HepG2 (cell line): ENCODE measurements around the gene NKX1-1. TPM values are rescaled to one million over a fixed set of nuclear protein-coding genes. Genes with fewer than 3 reads are reported as not detected.

ENCODE experiments used
- ATAC-seq: fragments of 200-7000 bp; cut with Tn5 transposase; 3 replicates; pipeline ENCODE4 v1.9.1; 2020; ENCODE audit warnings: mild to moderate bottlenecking, moderate library complexity
- BruUV-seq: library from RNA; stranded (reverse); fragments of 400-500 nt; replicated peaks from 2 replicates; lab custom pipeline; 2021; lab: Mats Ljungman, UMichigan
- CTCF ChIA-PET: fragments of 300-600 bp; formaldehyde crosslinking; extraction: SDS; loops from one replicate; lab custom pipeline; 2021; ENCODE audit warnings: low total read pairs, inconsistent platforms, low intra/inter-chr PET ratio; lab: Yijun Ruan, JAX
- POLR2A ChIA-PET: fragments of 350-600 bp; sonication (Branson Sonifier 250); formaldehyde crosslinking; loops from one replicate; lab custom pipeline; 2020; ENCODE audit warnings: antibody characterized with exemption, inconsistent platforms; lab: Yijun Ruan, JAX
- DNase-seq: peaks from one replicate; pipeline ENCODE4 v3.0.0-alpha.2; 2015; ENCODE audit warnings: low spot score
- FAIRE-seq: peaks from 3 replicates; lab custom pipeline; 2011; peaks lifted over from hg19 to GRCh38; lab: Jason Lieb, UNC
- H2AFZ ChIP-seq: one replicate; pipeline ENCODE4 v1.6.1; 2011; ENCODE audit warnings: low read length, inconsistent platforms
- H3K27ac ChIP-seq: fragments of 300-600 bp; 3 replicates; pipeline ENCODE4 v1.8.0; 2011; ENCODE audit warnings: mixed run types, mild to moderate bottlenecking, mixed read lengths, low read length, inconsistent platforms; ENCODE audit not compliant: insufficient read depth; ENCODE audit errors: extremely low read length
- H3K27me3 ChIP-seq, 2 experiments: fragments of 200-600 bp in 1 of 2; 2 replicates in 1 of 2; 3 replicates in 1 of 2; pipeline versions ENCODE4 v1.6.0 to v1.8.0; 2011; ENCODE audit warnings: low read length in 2 of 2, mild to moderate bottlenecking in 2 of 2, moderate library complexity in 2 of 2, inconsistent platforms in 1 of 2; ENCODE audit not compliant: insufficient read depth in 2 of 2, control insufficient read depth in 1 of 2
- H3K36me3 ChIP-seq, 2 experiments: fragments of 200-600 bp in 1 of 2; replicated peaks in 1 of 2; 2 replicates in 1 of 2; 3 replicates in 1 of 2; pipeline versions ENCODE4 v1.5.1 to v1.8.0; 2011; ENCODE audit warnings: low read length in 2 of 2, inconsistent platforms in 1 of 2; ENCODE audit not compliant: insufficient read depth in 2 of 2, control insufficient read depth in 1 of 2
- H3K4me1 ChIP-seq: 2 replicates; pipeline ENCODE4 v1.5.1; 2012; ENCODE audit warnings: low read length, inconsistent platforms; ENCODE audit not compliant: insufficient read depth
- H3K4me2 ChIP-seq: 2 replicates; pipeline ENCODE4 v1.6.0; 2011; ENCODE audit warnings: low read depth, low read length, inconsistent platforms
- H3K4me3 ChIP-seq, 3 experiments: fragments of 200-600 bp in 1 of 3; sonication (generic), shearing (Covaris generic) in 1 of 3; replicated peaks in 1 of 3; 2 replicates each; pipeline ENCODE4 v1.5.1; 2011 to 2016; ENCODE audit warnings: low read length in 3 of 3, inconsistent platforms in 2 of 3, low read depth in 2 of 3, mild to moderate bottlenecking in 2 of 3, control low read depth in 1 of 3, mixed read lengths in 1 of 3; ENCODE audit not compliant: insufficient read depth in 1 of 3
- H3K79me2 ChIP-seq: one replicate; pipeline ENCODE4 v1.6.1; 2011; ENCODE audit warnings: low read length, inconsistent platforms; ENCODE audit not compliant: insufficient read depth
- H3K9ac ChIP-seq: 2 replicates; pipeline ENCODE4 v1.6.0; 2011; ENCODE audit warnings: mild to moderate bottlenecking, low read depth, low read length, inconsistent platforms; ENCODE audit not compliant: insufficient read depth
- H3K9me3 ChIP-seq: 2 replicates; pipeline ENCODE4 v1.5.1; 2012; ENCODE audit warnings: mild to moderate bottlenecking, low read length
- H4K20me1 ChIP-seq: 2 replicates; pipeline ENCODE4 v1.6.0; 2011; ENCODE audit warnings: inconsistent platforms, mild to moderate bottlenecking, low read length, moderate library complexity; ENCODE audit not compliant: insufficient read depth
- AGO2 ChIP-seq: fragments of 200-400 bp; formaldehyde crosslinking; optimal IDR thresholded peaks from 2 replicates; pipeline ENCODE3; 2017; ENCODE audit warnings: mild to moderate bottlenecking, low read depth, low read length, moderate library complexity
- ATF7-NPFF ChIP-seq: sonication (generic); formaldehyde crosslinking; IDR thresholded peaks from 2 replicates; pipeline ENCODE4 v1.8.1; 2023; ENCODE audit warnings: mild to moderate bottlenecking, low read depth, missing genetic modification reagents, moderate library complexity
- CAMTA2 ChIP-seq: sonication (generic); formaldehyde crosslinking; IDR thresholded peaks from 2 replicates; pipeline ENCODE4 v1.4.0; 2020; ENCODE audit warnings: mild to moderate bottlenecking, missing genetic modification reagents, borderline replicate concordance
- DNMT3B ChIP-seq: conservative IDR thresholded peaks from 2 replicates; pipeline ENCODE4 v1.6.1; 2016; ENCODE audit warnings: missing biosample characterization, control low read depth
- HNF1A ChIP-seq, 2 experiments: sonication (generic) in 1 of 2; formaldehyde crosslinking in 1 of 2; IDR thresholded peaks; 2 replicates each; pipeline versions ENCODE4 v1.4.0 to v1.6.1; 2016 to 2020; ENCODE audit warnings: borderline replicate concordance in 1 of 2, low read depth in 1 of 2, mild to moderate bottlenecking in 1 of 2, missing genetic modification reagents in 1 of 2
- IKZF1 ChIP-seq: fragments of 450-650 bp; IDR thresholded peaks from 2 replicates; pipeline ENCODE4 v1.7.1; 2016
- MAFK ChIP-seq, 2 experiments: IDR thresholded peaks in 1 of 2; conservative IDR thresholded peaks in 1 of 2; 2 replicates each; pipeline ENCODE4 v1.6.1; 2011; ENCODE audit warnings: improper control_type of control experiment in 2 of 2, low read length in 2 of 2
- PHB2 ChIP-seq: fragments of 450-650 bp; IDR thresholded peaks from 2 replicates; pipeline ENCODE4 v1.6.1; 2018; ENCODE audit not compliant: partially characterized antibody
- ZBTB7B ChIP-seq: sonication (generic); formaldehyde crosslinking; IDR thresholded peaks from 2 replicates; pipeline ENCODE4 v1.4.0; 2020; ENCODE audit warnings: missing genetic modification reagents
- ZIK1 ChIP-seq: sonication (generic); formaldehyde crosslinking; IDR thresholded peaks from 2 replicates; pipeline ENCODE4 v1.5.0; 2020; ENCODE audit warnings: mild to moderate bottlenecking, low read depth, missing genetic modification reagents, borderline replicate concordance
- ZNF10 ChIP-seq: sonication (generic); formaldehyde crosslinking; IDR thresholded peaks from 2 replicates; pipeline ENCODE4 v1.4.0; 2020; ENCODE audit warnings: mild to moderate bottlenecking, low read depth, missing genetic modification reagents, borderline replicate concordance
- ZNF274 ChIP-seq: sonication (generic); formaldehyde crosslinking; IDR thresholded peaks from 2 replicates; pipeline ENCODE4 v1.5.1; 2020; ENCODE audit warnings: mild to moderate bottlenecking, missing genetic modification reagents
- ZNF382 ChIP-seq: sonication (generic); formaldehyde crosslinking; IDR thresholded peaks from 2 replicates; pipeline ENCODE4 v1.5.0; 2020; ENCODE audit warnings: missing genetic modification reagents, mild to moderate bottlenecking, borderline replicate concordance
- ZNF563 ChIP-seq: sonication (generic); formaldehyde crosslinking; IDR thresholded peaks from 2 replicates; pipeline ENCODE4 v1.8.0; 2022; ENCODE audit warnings: mild to moderate bottlenecking, moderate library complexity, missing genetic modification reagents
- WGBS: methylation state at CpG from one replicate; pipeline ENCODE4 v1.1.6; 2017; ENCODE audit warnings: low lambda C conversion rate; 5-methylcytosine and 5-hydroxymethylcytosine counted together
- in situ Hi-C: cut with HindIII; loops from 2 replicates; pipeline ENCODE4 v1.10.0; 2017; ENCODE audit warnings: low pct_unique_long_range_greater_than_20kb; ENCODE audit not compliant: extremely low pct_ligation_motif_present
- intact Hi-C: fragments of 100-400 bp; cut with micrococcal nuclease; formaldehyde crosslinking; loops from one replicate; pipeline ENCODE4 v1.10.0; 2022; ENCODE audit not compliant: unreplicated experiment
- polyA plus RNA-seq, 8 experiments: library from polyadenylated mRNA; depleted of rRNA in 3 of 8; stranded (reverse) in 7 of 8; unstranded in 1 of 8; fragments of >200 nt; fragmentation: Illumina TruSeq in 4 of 8; extraction: Trizol in 4 of 8; gene quantifications; 2 replicates each; pipeline versions ENCODE4 v1.2.1 to v1.2.3, GENCODE V29; 2011 to 2016; ENCODE audit warnings: low read depth in 4 of 8, missing spikeins in 1 of 8, mixed read lengths in 1 of 8; ENCODE audit not compliant: insufficient read depth in 1 of 8
- total RNA-seq, 5 experiments: library from RNA; depleted of rRNA; stranded (reverse); fragments of >200 nt; fragmentation: Illumina TruSeq; extraction: Trizol; gene quantifications; 2 replicates each; pipeline ENCODE4 v1.2.3, GENCODE V29; 2016; ENCODE audit warnings: low read depth in 1 of 5
- TF ChIP-seq, protein P1 (sequence below): IDR thresholded peaks from 2 replicates; pipeline ENCODE4 v1.6.1; 2016; ENCODE audit warnings: missing compliant biosample characterization, missing genetic modification reagents, borderline replicate concordance
- TF ChIP-seq, protein P2 (sequence below): sonication (generic); formaldehyde crosslinking; IDR thresholded peaks from 2 replicates; pipeline ENCODE4 v1.4.0; 2020; ENCODE audit warnings: missing genetic modification reagents

The NKX1-1 gene
- total and polyA plus RNA-seq, 2 of the 13 experiments (the other 11 are each of a cell fraction or from before 2014, with no cell fraction given) = not detected

GRCh38 chr4:1363513-1363912 lies 42.7 kb downstream of the NKX1-1 start:
- Histone ChIP-seq H3K27me3 (no peaks in the 10 kb centered on the region), H3K4me1 (peaks cover 16% of the 10 kb centered on the region), H4K20me1 (0 out of 2 replicates have a peak, but pooled peaks cover 3% of the 10 kb centered on the region), H3K4me3 (no peak overlapping the region), H3K27ac (no peak overlapping the region), H3K36me3 (peaks cover 1 to 19% of the 10 kb centered on the region in 2 experiments; a peak in 2 of 5 replicates), H3K4me2 (no peak overlapping the region), H3K9me3 (no peaks in the 10 kb centered on the region), H3K9ac (no peak overlapping the region), H2AFZ (no peak overlapping the region), H3K79me2 (no peaks in the 10 kb centered on the region)
- POLR2A ChIA-PET = no interaction called here
- in situ Hi-C loops (no loop called here), intact Hi-C loops (no loop called here)
- CTCF ChIA-PET = no interaction called here
- no peak for DNase-seq
- FAIRE-seq = no peak
- ATAC-seq = no peak
- WGBS = 96% methylated on average over 11 of the region's 11 CpGs
- BruUV-seq = no TSS peak
- TF ChIP-seq CAMTA2 = no peak
- no peak for TF ChIP-seq HNF1A (IDR thresholded peaks at IDR 0.05; ENCODE audit: low read depth)
- TF ChIP-seq HNF1A (CRISPR knock-in tag; IDR thresholded peaks at IDR 0.05; ENCODE audit: borderline replicate concordance) = no peak
- TF ChIP-seq, protein P1, sequence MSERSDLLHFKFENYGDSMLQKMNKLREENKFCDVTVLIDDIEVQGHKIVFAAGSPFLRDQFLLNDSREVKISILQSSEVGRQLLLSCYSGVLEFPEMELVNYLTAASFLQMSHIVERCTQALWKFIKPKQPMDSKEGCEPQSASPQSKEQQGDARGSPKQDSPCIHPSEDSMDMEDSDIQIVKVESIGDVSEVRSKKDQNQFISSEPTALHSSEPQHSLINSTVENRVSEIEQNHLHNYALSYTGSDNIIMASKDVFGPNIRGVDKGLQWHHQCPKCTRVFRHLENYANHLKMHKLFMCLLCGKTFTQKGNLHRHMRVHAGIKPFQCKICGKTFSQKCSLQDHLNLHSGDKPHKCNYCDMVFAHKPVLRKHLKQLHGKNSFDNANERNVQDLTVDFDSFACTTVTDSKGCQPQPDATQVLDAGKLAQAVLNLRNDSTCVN (CRISPR knock-in tag) = no peak
- TF ChIP-seq IKZF1 = no peak
- TF ChIP-seq, protein P2, sequence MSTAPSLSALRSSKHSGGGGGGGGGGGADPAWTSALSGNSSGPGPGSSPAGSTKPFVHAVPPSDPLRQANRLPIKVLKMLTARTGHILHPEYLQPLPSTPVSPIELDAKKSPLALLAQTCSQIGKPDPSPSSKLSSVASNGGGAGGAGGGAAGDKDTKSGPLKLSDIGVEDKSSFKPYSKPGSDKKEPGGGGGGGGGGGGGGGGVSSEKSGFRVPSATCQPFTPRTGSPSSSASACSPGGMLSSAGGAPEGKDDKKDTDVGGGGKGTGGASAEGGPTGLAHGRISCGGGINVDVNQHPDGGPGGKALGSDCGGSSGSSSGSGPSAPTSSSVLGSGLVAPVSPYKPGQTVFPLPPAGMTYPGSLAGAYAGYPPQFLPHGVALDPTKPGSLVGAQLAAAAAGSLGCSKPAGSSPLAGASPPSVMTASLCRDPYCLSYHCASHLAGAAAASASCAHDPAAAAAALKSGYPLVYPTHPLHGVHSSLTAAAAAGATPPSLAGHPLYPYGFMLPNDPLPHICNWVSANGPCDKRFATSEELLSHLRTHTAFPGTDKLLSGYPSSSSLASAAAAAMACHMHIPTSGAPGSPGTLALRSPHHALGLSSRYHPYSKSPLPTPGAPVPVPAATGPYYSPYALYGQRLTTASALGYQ = no peak
- TF ChIP-seq MAFK (conservative IDR thresholded peaks at IDR 0.05 in 1 of 2, IDR thresholded peaks at IDR 0.05 in 1 of 2; ENCODE audit: low read length in 2 of 2) = no peak
- no peak for TF ChIP-seq PHB2
- no peak for TF ChIP-seq ZNF274 (CRISPR knock-in tag)
- no peak for TF ChIP-seq ZNF563 (CRISPR knock-in tag)
- TF ChIP-seq ZNF10 (CRISPR knock-in tag) = no peak
- no peak for TF ChIP-seq ZBTB7B (CRISPR knock-in tag)
- no peak for TF ChIP-seq ATF7-NPFF (CRISPR knock-in tag)
- no peak for TF ChIP-seq AGO2
- no peak for TF ChIP-seq DNMT3B (CRISPR knock-in tag)
- TF ChIP-seq ZNF382 (CRISPR knock-in tag) = no peak
- TF ChIP-seq ZIK1 = no peak
